ENCODE data around the gene FN3K.
"Not testable (repeated sequence)": the region's sequence is repeated elsewhere in the genome, so short reads cannot be mapped to it uniquely, and the experiment has no call there.

FN3K gene

GRCh38 chr17:82743344-82744219, 8.2 kb downstream of the FN3K start:
- H3K27me3 Mint-ChIP-seq: no peaks in the 10 kb centered on the region
- H3K27ac Mint-ChIP-seq: no peak overlapping the region
- no peaks in the 10 kb centered on the region for H3K4me1 Mint-ChIP-seq (ENCODE audit: low read depth)

GRCh38 chr17:82744736-82745135, 9.3 kb downstream of the FN3K start:
- H3K27me3 Mint-ChIP-seq; H3K4me1 Mint-ChIP-seq (ENCODE audit: low read depth); H3K4me3 Mint-ChIP-seq; H3K27ac Mint-ChIP-seq: not testable (repeated sequence)
- Mint-ChIP-seq H3K36me3 (ENCODE audit: low read depth) (peaks cover 24% of the 10 kb centered on the region), H3K9me3 (peaks cover 25% of the 10 kb centered on the region)

More at GRCh38 chr17:82743344-82744219, 8.2 kb downstream of the FN3K start:
- Mint-ChIP-seq H3K9me3 (peaks cover 25% of the 10 kb centered on the region), H3K4me3 (no peak overlapping the region), H3K36me3 (ENCODE audit: low read depth) (peaks cover 24% of the 10 kb centered on the region)

- Mint-ChIP-seq H3K27me3 (no peaks in the 10 kb centered on the region), H3K4me3 (no peak overlapping the region), H3K4me1 (ENCODE audit: low read depth) (peaks cover 4% of the 10 kb centered on the region), H3K9me3 (peaks cover 19% of the 10 kb centered on the region), H3K36me3 (ENCODE audit: low read depth) (peaks cover 17% of the 10 kb centered on the region), H3K27ac (no peak overlapping the region)
Measured at GRCh38 chr17:82745524-82745923, 10.1 kb downstream of the FN3K start.

- no peak overlapping the region for H3K4me3 Mint-ChIP-seq
- H3K36me3 Mint-ChIP-seq (ENCODE audit: low read depth): no peaks in the 10 kb centered on the region
- H3K27ac Mint-ChIP-seq: no peak overlapping the region
- H3K4me1 Mint-ChIP-seq (ENCODE audit: low read depth): peaks cover 17% of the 10 kb centered on the region
- no peaks in the 10 kb centered on the region for H3K27me3 Mint-ChIP-seq
- H3K9me3 Mint-ChIP-seq: peaks cover 5% of the 10 kb centered on the region
Measured at GRCh38 chr17:82748756-82749155, 13.3 kb downstream of the FN3K start.

- H3K27me3 Mint-ChIP-seq: no peaks in the 10 kb centered on the region
- peaks cover 30% of the 10 kb centered on the region for H3K4me1 Mint-ChIP-seq (ENCODE audit: low read depth)
- H3K9me3 Mint-ChIP-seq: peaks cover 5% of the 10 kb centered on the region
- no peak overlapping the region for H3K27ac Mint-ChIP-seq
- H3K36me3 Mint-ChIP-seq (ENCODE audit: low read depth): no peaks in the 10 kb centered on the region
- H3K4me3 Mint-ChIP-seq: peak overlapping the region; percentile 51
Measured at GRCh38 chr17:82750241-82750908, 15.0 kb downstream of the FN3K start.

- Mint-ChIP-seq H3K27me3 (no peaks in the 10 kb centered on the region), H3K27ac (no peak overlapping the region), H3K36me3 (ENCODE audit: low read depth) (no peaks in the 10 kb centered on the region), H3K9me3 (peaks cover 2% of the 10 kb centered on the region), H3K4me1 (ENCODE audit: low read depth) (peaks cover 30% of the 10 kb centered on the region), H3K4me3 (no peak overlapping the region)
Measured at GRCh38 chr17:82751171-82751570, 15.8 kb downstream of the FN3K start.

GRCh38 chr17:82751571-82752370, 16.4 kb downstream of the FN3K start, which contains the start of gene TBCD:
TSS of gene TBCD (plus strand) at chr17:82752065. CDS start at chr17:82752194, 129 bp downstream.
- H3K4me3 Mint-ChIP-seq: peak within 1 kb of the TSS; percentile 87

GRCh38 chr17:82752371-82753200, 17.2 kb downstream of the FN3K start:
- no peaks in the 10 kb centered on the region for H3K9me3 Mint-ChIP-seq
- peak overlapping the region; percentile 87 for H3K4me3 Mint-ChIP-seq
- peak overlapping the region; percentile 49 for H3K27ac Mint-ChIP-seq
- H3K36me3 Mint-ChIP-seq (ENCODE audit: low read depth): peaks cover 8% of the 10 kb centered on the region
- peaks cover 30% of the 10 kb centered on the region for H3K4me1 Mint-ChIP-seq (ENCODE audit: low read depth)
- no peaks in the 10 kb centered on the region for H3K27me3 Mint-ChIP-seq

More at GRCh38 chr17:82751571-82752370, 16.4 kb downstream of the FN3K start, which contains the start of gene TBCD:
- Mint-ChIP-seq H3K27me3 (no peaks in the 10 kb centered on the region), H3K4me1 (ENCODE audit: low read depth) (peaks cover 30% of the 10 kb centered on the region), H3K36me3 (ENCODE audit: low read depth) (peaks cover 4% of the 10 kb centered on the region), H3K27ac (peak within 1 kb of the TSS; percentile 49), H3K9me3 (no peaks in the 10 kb centered on the region)

GRCh38 chr17:82753201-82753464, 17.7 kb downstream of the FN3K start:
- H3K36me3 Mint-ChIP-seq (ENCODE audit: low read depth): peaks cover 11% of the 10 kb centered on the region
- H3K27me3 Mint-ChIP-seq: no peaks in the 10 kb centered on the region
- H3K4me3 Mint-ChIP-seq: peak overlapping the region; percentile 87
- peak overlapping the region; percentile 49 for H3K27ac Mint-ChIP-seq
- peaks cover 30% of the 10 kb centered on the region for H3K4me1 Mint-ChIP-seq (ENCODE audit: low read depth)
- no peaks in the 10 kb centered on the region for H3K9me3 Mint-ChIP-seq

GRCh38 chr17:82754297-82755208, 19.1 kb downstream of the FN3K start:
- Mint-ChIP-seq H3K36me3 (ENCODE audit: low read depth) (peaks cover 11% of the 10 kb centered on the region), H3K4me1 (ENCODE audit: low read depth) (peaks cover 30% of the 10 kb centered on the region), H3K4me3 (peak overlapping the region; percentile 23), H3K9me3 (no peaks in the 10 kb centered on the region), H3K27ac (no peak overlapping the region), H3K27me3 (no peaks in the 10 kb centered on the region)

- Mint-ChIP-seq H3K4me1 (ENCODE audit: low read depth) (peaks cover 26% of the 10 kb centered on the region), H3K9me3 (no peaks in the 10 kb centered on the region), H3K4me3 (no peak overlapping the region), H3K27me3 (no peaks in the 10 kb centered on the region), H3K27ac (no peak overlapping the region), H3K36me3 (ENCODE audit: low read depth) (peaks cover 20% of the 10 kb centered on the region)
Measured at GRCh38 chr17:82756166-82756565, 20.8 kb downstream of the FN3K start.

GRCh38 chr17:82765371-82765770, 30.0 kb downstream of the FN3K start:
- H3K36me3 Mint-ChIP-seq (ENCODE audit: low read depth): peaks cover 68% of the 10 kb centered on the region

GRCh38 chr17:82767041-82767754, 31.8 kb downstream of the FN3K start:
- peaks cover 69% of the 10 kb centered on the region for H3K36me3 Mint-ChIP-seq (ENCODE audit: low read depth)

More at GRCh38 chr17:82765371-82765770, 30.0 kb downstream of the FN3K start:
- Mint-ChIP-seq H3K4me3 (no peak overlapping the region), H3K27me3 (no peaks in the 10 kb centered on the region), H3K27ac (no peak overlapping the region), H3K9me3 (no peaks in the 10 kb centered on the region), H3K4me1 (ENCODE audit: low read depth) (peaks cover 4% of the 10 kb centered on the region)

More at GRCh38 chr17:82767041-82767754, 31.8 kb downstream of the FN3K start:
- H3K4me1 Mint-ChIP-seq (ENCODE audit: low read depth): peaks cover 4% of the 10 kb centered on the region
- no peaks in the 10 kb centered on the region for H3K9me3 Mint-ChIP-seq
- H3K27me3 Mint-ChIP-seq: no peaks in the 10 kb centered on the region
- H3K4me3 Mint-ChIP-seq: no peak overlapping the region
- H3K27ac Mint-ChIP-seq: no peak overlapping the region
